Panc1 (cell line): Measurements from ENCODE around the gene LARGE2. TPM values are rescaled to one million over a fixed set of nuclear protein-coding genes. Genes with fewer than 3 reads are reported as not detected.

Experiments used
- ATAC-seq: fragments of 200-7000 bp; cut with Tn5 transposase; 2 replicates; pipeline ENCODE4 v1.9.1; 2020; ENCODE audit warnings: mild to moderate bottlenecking, moderate library complexity
- BruUV-seq: library from RNA; stranded (reverse); fragments of 400-500 nt; replicated peaks from 2 replicates; lab custom pipeline; 2021; lab: Mats Ljungman, UMichigan
- CTCF ChIA-PET: fragments of 300-600 bp; sonication (Branson Sonifier 250); formaldehyde crosslinking; loops from one replicate; lab custom pipeline; 2022; ENCODE audit warnings: antibody characterized with exemption; lab: Charles Lee
- POLR2A ChIA-PET: fragments of 300-600 bp; sonication (Branson Sonifier 250); formaldehyde crosslinking; loops from one replicate; lab custom pipeline; 2022; ENCODE audit warnings: antibody characterized with exemption; lab: Charles Lee
- DNase-seq: peaks from one replicate; pipeline ENCODE4 v3.0.0-alpha.2; 2010; ENCODE audit warnings: low read depth, low spot score
- H3K27ac ChIP-seq: 2 replicates; pipeline ENCODE4 v1.5.1; 2011; ENCODE audit warnings: mild to moderate bottlenecking, low read length, inconsistent platforms
- H3K27me3 ChIP-seq: fragments of 200-500 bp; sonication (Bioruptor generic); 2 replicates; pipeline ENCODE4 v1.6.0; 2014; ENCODE audit warnings: low read length, inconsistent platforms; ENCODE audit not compliant: control insufficient read depth, insufficient read depth
- H3K36me3 ChIP-seq: fragments of 200-500 bp; sonication (Bioruptor generic); 2 replicates; pipeline ENCODE4 v1.5.1; 2014; ENCODE audit warnings: inconsistent platforms, mild to moderate bottlenecking, low read length, moderate library complexity; ENCODE audit not compliant: control insufficient read depth, insufficient read depth
- H3K4me1 ChIP-seq: 2 replicates; pipeline ENCODE4 v1.5.1; 2011; ENCODE audit warnings: inconsistent platforms, mild to moderate bottlenecking, low read length, moderate library complexity; ENCODE audit not compliant: control insufficient read depth, insufficient read depth
- H3K4me3 ChIP-seq, 2 experiments: 2 replicates each; pipeline ENCODE4 v1.5.1; 2011 to 2012; ENCODE audit warnings: low read depth in 2 of 2, low read length in 2 of 2, mild to moderate bottlenecking in 2 of 2, inconsistent platforms in 1 of 2, moderate library complexity in 1 of 2
- H3K9me3 ChIP-seq: fragments of 200-500 bp; sonication (Bioruptor generic); 2 replicates; pipeline ENCODE4 v1.5.1; 2014; ENCODE audit warnings: low read depth, mild to moderate bottlenecking, inconsistent platforms, low read length, moderate library complexity; ENCODE audit not compliant: control insufficient read depth, insufficient read depth
- POLR2AphosphoS5 ChIP-seq: IDR thresholded peaks from 2 replicates; pipeline ENCODE4 v1.6.1; 2012; ENCODE audit warnings: mild to moderate bottlenecking, low read depth, low read length, moderate library complexity
- SIN3A ChIP-seq: IDR thresholded peaks from 2 replicates; pipeline ENCODE4 v1.6.1; 2012; ENCODE audit warnings: low read depth, mild to moderate bottlenecking, low read length, moderate library complexity, borderline replicate concordance; ENCODE audit not compliant: insufficient read depth
- TCF7L2 ChIP-seq: IDR thresholded peaks from 2 replicates; pipeline ENCODE4 v1.6.1; 2011; ENCODE audit warnings: mild to moderate bottlenecking, low read depth, low read length, inconsistent platforms
- in situ Hi-C: cut with HindIII; loops from 2 replicates; pipeline ENCODE4 v1.10.0; 2016; ENCODE audit warnings: low sequenced_read_pairs, low pct_unique_long_range_greater_than_20kb
- intact Hi-C: fragments of 100-400 bp; cut with micrococcal nuclease; formaldehyde crosslinking; loops from one replicate; pipeline ENCODE4 v1.10.0; 2022; ENCODE audit not compliant: unreplicated experiment
- total RNA-seq: library from RNA; stranded (reverse); gene quantifications from one replicate; pipeline ENCODE4 v1.2.1, GENCODE V29; 2021; ENCODE audit not compliant: unreplicated experiment
- TF ChIP-seq, protein P1 (sequence below): fragments of 450-650 bp; IDR thresholded peaks from 2 replicates; pipeline ENCODE4 v1.5.1; 2017; ENCODE audit warnings: mild to moderate bottlenecking
- TF ChIP-seq, protein P2 (sequence below), 2 experiments: IDR thresholded peaks; 2 replicates each; pipeline ENCODE4 v1.6.1; 2011 to 2012; ENCODE audit warnings: low read depth in 2 of 2, control low read depth in 1 of 2, low read length in 1 of 2, mild to moderate bottlenecking in 1 of 2, moderate library complexity in 1 of 2; ENCODE audit not compliant: insufficient read depth in 1 of 2

LARGE2 gene
- total RNA-seq, 1 experiment from 2014 or later, result 1.4 TPM

DNA sequence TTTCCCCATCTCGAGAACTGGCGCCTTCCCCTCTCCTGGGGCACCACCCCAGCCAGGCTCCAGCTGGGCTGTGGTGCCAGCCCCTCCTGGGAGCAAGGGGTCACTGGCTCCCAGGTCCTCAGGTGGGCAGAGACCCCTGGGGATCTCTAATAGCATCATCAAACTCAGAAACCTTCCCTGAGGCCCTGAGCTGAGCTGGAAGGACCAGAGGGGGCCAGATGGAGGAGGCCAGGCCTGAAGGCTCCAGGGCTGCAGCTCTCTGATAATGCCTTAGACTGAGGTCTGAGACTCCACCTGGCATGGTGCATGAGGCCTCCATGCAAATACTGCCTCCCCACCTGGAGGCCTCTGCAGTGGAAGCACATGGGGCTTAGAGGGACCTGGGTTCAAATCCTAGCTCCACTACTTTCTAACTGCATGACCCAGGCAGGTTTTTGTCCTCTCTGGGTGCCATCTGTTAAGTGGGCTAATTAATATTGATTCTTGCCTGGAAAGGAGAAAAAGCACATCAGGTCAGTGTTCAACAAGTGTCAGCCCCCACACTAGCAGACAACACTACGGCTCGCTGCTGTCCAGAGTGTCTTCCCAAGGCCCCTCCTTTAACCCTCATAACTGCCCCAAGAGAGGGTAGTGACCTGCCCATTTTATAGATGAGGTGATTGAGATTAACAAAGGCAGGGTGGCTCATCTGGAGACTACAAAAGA is 35.5 kb upstream of the LARGE2 start:
- ChIA-PET POLR2A (interaction anchor here (0.6 kb wide), 1 partner anchor 40 kb away, joined by 6 read pairs; the partner anchor contains the start of gene CRY2), CTCF (no interaction called here)
- in situ Hi-C loops, result no loop called here
- no peaks in the 10 kb centered on the region for H3K9me3 ChIP-seq
- no peak for ATAC-seq
- H3K36me3 ChIP-seq, result no peaks in the 10 kb centered on the region
- intact Hi-C loops, result no loop called here
- no peak overlapping the region for H3K27ac ChIP-seq
- no peaks in the 10 kb centered on the region for H3K4me1 ChIP-seq
- H3K4me3 ChIP-seq, result no peak overlapping the region
- H3K27me3 ChIP-seq, result no peaks in the 10 kb centered on the region
- DNase-seq, result no peak
- TF ChIP-seq, protein P1, sequence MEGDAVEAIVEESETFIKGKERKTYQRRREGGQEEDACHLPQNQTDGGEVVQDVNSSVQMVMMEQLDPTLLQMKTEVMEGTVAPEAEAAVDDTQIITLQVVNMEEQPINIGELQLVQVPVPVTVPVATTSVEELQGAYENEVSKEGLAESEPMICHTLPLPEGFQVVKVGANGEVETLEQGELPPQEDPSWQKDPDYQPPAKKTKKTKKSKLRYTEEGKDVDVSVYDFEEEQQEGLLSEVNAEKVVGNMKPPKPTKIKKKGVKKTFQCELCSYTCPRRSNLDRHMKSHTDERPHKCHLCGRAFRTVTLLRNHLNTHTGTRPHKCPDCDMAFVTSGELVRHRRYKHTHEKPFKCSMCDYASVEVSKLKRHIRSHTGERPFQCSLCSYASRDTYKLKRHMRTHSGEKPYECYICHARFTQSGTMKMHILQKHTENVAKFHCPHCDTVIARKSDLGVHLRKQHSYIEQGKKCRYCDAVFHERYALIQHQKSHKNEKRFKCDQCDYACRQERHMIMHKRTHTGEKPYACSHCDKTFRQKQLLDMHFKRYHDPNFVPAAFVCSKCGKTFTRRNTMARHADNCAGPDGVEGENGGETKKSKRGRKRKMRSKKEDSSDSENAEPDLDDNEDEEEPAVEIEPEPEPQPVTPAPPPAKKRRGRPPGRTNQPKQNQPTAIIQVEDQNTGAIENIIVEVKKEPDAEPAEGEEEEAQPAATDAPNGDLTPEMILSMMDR, result no peak
- TF ChIP-seq, protein P2, sequence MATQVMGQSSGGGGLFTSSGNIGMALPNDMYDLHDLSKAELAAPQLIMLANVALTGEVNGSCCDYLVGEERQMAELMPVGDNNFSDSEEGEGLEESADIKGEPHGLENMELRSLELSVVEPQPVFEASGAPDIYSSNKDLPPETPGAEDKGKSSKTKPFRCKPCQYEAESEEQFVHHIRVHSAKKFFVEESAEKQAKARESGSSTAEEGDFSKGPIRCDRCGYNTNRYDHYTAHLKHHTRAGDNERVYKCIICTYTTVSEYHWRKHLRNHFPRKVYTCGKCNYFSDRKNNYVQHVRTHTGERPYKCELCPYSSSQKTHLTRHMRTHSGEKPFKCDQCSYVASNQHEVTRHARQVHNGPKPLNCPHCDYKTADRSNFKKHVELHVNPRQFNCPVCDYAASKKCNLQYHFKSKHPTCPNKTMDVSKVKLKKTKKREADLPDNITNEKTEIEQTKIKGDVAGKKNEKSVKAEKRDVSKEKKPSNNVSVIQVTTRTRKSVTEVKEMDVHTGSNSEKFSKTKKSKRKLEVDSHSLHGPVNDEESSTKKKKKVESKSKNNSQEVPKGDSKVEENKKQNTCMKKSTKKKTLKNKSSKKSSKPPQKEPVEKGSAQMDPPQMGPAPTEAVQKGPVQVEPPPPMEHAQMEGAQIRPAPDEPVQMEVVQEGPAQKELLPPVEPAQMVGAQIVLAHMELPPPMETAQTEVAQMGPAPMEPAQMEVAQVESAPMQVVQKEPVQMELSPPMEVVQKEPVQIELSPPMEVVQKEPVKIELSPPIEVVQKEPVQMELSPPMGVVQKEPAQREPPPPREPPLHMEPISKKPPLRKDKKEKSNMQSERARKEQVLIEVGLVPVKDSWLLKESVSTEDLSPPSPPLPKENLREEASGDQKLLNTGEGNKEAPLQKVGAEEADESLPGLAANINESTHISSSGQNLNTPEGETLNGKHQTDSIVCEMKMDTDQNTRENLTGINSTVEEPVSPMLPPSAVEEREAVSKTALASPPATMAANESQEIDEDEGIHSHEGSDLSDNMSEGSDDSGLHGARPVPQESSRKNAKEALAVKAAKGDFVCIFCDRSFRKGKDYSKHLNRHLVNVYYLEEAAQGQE (IDR thresholded peaks at IDR 0.05; ENCODE audit: insufficient read depth in 1 of 2, low read depth in 2 of 2, low read length in 1 of 2), result no peak
- TF ChIP-seq POLR2AphosphoS5 (no peak), TCF7L2 (no peak), SIN3A (no peak)
- no TSS peak for BruUV-seq

DNA sequence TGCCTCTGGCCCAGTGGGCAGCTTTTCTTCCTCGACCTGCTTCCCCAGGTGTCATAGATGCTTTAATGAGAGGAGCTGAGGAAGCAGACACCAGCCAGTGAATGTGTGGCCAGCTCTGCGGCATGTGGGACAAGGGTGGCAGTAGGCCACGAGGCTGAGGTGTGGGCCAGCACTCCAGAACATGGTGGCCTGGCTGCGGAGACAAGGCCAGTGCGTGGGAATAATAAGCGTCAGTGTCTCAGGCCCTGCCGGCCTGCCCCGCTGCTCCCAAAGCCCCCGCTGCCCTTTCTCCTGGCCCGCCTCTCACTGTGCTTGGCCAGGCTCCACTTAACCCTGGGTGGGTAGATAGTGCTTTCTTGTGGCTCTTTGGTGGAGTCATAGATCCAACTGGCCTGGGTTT is 34.9 kb upstream of the LARGE2 start:
- in situ Hi-C loops (no loop called here), intact Hi-C loops (no loop called here)
- Histone ChIP-seq H3K27ac (no peak overlapping the region), H3K4me3 (no peak overlapping the region), H3K4me1 (no peaks in the 10 kb centered on the region), H3K36me3 (no peaks in the 10 kb centered on the region), H3K27me3 (no peaks in the 10 kb centered on the region), H3K9me3 (no peaks in the 10 kb centered on the region)
- no peak for DNase-seq
- no peak for ATAC-seq
- TF ChIP-seq, protein P2 (IDR thresholded peaks at IDR 0.05; ENCODE audit: insufficient read depth in 1 of 2, low read depth in 2 of 2, low read length in 1 of 2), result no peak
- no peak for TF ChIP-seq TCF7L2
- no peak for TF ChIP-seq POLR2AphosphoS5
- TF ChIP-seq, protein P1, result no peak
- no TSS peak for BruUV-seq
- POLR2A ChIA-PET, result no interaction called here
- CTCF ChIA-PET, result no interaction called here
